OCI-LY7 (cell line): ENCODE data around the gene TAGLN3.

Experiments used
- CTCF ChIP-seq: fragments of 200-600 bp; sonication (generic); conservative IDR thresholded peaks from 2 replicates; pipeline ENCODE4 v1.5.1; 2014; ENCODE audit warnings: mild to moderate bottlenecking, antibody characterized with exemption, low read length, moderate library complexity, mixed read lengths
- EZH2phosphoT487 ChIP-seq: fragments of 200-600 bp; sonication (generic); IDR thresholded peaks from 2 replicates; pipeline ENCODE4 v1.6.1; 2018; ENCODE audit warnings: low read depth, borderline replicate concordance, mild to moderate bottlenecking, mixed run types, antibody characterized with exemption, low read length, moderate library complexity, mixed read lengths

- TF ChIP-seq CTCF (no peak), EZH2phosphoT487 (no peak)
Observed at GRCh38 chr3:112061152-112061551, 62.4 kb downstream of the TAGLN3 start.
